GM18502 (cell line): ENCODE measurements around the gene SDK2.

Source experiments
- ATAC-seq: cut with Tn5 transposase; IDR thresholded peaks from one replicate; pipeline ENCODE4 v1.9.1; 2021; ENCODE audit warnings: mild to moderate bottlenecking; ENCODE audit not compliant: unreplicated experiment, poor library complexity

SDK2 gene

DNA sequence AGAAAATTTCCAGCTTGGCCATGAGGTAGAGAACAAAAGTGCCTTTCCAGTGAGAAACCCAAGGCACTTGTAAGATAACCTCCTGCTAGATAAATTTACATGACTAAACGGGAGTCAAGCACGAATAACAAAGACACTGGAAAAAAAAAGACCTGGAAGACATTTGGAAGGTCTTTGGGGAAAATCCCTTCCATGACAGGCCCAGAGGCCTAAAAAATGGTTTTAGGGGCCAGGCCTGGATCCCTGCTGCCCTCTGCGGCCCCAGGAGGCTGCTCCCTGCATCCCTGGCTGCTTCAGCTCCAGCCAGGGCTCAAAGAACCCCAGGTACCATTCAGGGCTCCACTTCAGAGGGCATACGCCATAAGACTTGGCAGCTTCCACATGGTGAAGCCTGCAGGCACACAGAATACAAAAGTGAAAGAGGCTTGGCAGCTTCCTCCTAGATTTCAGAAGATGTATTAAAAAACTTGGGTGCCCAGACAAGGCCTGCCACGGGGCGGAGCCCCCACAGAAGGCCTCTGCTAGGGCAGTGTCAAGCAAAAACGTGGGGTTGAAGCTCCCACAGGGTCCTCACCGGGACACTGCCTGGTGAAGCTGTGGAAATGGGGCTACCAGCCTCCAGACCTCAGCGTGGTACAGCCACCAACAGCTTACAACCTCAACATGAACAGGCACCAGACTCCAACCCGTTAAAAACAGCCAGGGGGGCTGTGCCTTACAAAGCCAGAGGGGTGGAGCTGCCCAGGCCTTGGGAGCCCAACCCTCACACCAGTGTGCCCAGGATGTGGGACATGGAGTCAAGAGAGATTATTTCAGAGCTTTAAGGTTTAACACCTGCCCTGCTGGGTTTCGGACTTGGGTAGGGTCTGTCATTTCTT lies 77.1 kb downstream of the SDK2 start:
- no peak for ATAC-seq

- ATAC-seq: no peak
Observed at GRCh38 chr17:73564843-73565242, 79.4 kb downstream of the SDK2 start.

DNA sequence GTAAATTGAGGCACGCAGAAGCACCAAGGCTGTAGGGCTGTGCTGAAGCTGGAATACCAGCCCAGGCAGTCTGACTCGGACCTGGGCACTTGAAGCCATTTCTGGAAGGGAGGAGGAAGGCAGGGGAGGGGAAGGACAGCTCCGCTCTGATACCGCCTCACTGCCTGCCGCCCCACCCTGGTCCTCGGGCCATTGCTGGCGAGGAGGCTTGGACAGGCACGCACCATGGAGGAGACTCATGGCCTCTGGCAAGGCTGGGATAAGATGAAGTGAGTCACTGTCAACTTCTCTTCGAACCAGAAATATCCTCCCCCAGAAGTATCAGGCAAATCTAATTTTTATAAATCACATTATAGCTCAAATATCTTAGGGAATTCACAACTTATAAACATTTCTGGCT lies 81.3 kb downstream of the SDK2 start:
- ATAC-seq: no peak

GRCh38 chr17:73561111-73561510 lies 83.1 kb downstream of the SDK2 start:
- no peak for ATAC-seq

DNA sequence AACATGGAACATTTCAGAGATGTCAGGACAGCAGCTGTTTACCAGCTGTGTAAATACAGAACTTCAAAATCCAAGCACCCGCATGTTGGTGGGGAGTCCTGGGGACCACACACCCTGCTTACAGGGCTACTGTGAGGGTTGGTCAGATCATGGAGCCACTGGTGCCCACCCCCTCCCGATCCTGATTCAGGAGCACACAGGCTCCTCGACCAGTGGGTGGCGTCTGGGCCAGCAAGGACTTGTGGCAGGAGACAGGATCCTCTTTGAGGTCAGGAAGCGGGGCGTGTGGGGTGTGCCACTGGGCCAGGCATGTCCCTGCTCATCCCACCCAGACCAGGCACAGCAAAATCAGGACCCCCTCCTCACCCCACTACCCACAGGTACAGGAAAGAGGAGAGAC lies 83.6 kb downstream of the SDK2 start:
- ATAC-seq: no peak

DNA sequence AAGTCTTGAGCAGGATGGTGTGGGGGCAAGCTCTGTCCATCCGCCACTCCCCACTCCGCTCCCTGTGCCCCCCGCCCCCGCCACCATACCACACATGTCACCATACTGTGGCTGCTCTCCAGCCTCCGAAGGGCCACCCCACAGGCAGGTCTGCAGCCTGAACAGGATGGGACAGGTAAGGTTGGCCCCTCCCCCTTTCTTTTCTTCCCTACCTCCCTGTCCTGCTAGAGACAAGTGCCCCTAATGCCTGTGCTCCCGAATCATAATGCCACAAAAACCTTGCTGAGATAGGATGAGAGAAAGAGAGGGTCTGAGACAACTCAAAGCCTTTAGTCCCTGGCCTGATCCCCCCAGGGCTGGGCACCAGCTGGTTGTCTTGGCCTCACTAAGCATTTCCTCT lies 84.7 kb downstream of the SDK2 start:
- no peak for ATAC-seq

DNA sequence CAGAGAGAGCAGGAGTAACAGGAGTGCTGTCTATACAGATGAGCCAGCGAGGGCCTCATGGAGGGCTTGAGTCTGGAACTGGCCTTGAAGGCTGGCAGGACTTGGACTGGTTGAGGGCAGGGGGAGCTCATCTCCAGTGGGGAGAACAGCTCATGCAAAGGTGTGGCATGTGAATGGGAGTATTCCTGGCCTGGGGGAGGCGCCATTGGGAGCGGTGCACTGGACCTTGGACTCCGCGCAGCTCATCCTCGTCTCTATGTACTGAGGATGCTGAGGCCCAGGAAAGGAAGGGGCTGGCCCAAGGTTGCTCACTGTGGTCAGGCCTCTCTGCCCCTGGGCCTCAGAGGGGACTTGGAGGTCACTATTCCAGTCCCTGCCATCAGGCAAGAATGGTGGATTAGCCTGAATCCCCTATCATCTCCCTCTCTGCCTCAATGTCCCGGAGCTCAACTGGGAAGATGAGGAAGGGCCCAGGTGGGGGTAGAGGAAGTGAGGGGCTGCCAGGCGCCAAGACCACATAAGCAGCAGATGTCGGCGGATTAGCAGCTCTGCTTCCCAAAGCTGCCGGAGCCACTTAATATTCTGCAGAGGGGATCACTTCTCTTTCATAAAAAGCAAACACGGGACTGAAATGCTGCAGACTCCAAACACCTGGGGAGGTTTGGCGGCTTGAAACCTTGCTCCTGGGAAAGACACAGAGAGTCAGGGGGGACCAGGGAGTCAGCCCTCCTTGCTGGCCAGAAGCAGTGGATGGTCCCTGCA lies 88.9 kb downstream of the SDK2 start:
- no peak for ATAC-seq

DNA sequence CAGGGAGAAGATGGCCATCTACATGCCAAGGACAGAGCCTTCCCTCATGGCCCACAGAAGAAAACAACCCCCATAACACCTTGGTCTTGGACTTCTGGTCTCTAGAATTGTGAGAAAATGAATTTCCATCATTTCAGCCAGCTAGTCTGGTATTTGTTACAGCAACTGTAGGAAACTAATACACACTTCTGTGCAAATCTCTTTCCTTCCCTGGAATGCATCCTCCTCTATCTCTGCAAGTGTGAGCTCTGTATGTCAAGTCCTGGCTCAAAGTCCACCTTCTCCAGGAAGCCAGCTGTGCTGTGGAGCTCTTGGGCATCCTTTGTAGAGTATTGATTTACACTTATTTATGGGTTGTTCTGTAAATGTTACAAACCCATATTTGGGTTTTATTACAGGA lies 89.7 kb downstream of the SDK2 start:
- no peak for ATAC-seq

DNA sequence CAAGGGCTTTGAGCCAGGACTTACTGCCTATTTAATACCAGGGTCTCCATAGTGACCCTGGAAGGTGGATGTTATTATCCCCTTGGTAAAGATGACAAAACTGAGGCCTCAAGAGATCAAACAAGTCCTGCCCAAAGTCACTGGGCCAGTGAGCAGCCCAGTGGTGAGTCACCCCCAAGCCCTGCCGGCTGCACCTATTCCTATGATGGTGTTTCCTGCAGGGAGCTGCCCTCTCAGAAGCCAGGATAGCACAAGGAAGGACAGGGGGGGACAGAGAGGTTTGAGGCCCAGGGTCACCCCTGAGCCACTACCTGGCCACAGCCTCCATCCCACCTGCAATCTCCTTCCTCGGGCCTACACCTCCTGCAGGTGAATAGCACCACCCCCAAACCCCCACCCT lies 90.9 kb downstream of the SDK2 start:
- ATAC-seq: no peak

GRCh38 chr17:73552300-73553048 lies 91.8 kb downstream of the SDK2 start:
- no peak for ATAC-seq

DNA sequence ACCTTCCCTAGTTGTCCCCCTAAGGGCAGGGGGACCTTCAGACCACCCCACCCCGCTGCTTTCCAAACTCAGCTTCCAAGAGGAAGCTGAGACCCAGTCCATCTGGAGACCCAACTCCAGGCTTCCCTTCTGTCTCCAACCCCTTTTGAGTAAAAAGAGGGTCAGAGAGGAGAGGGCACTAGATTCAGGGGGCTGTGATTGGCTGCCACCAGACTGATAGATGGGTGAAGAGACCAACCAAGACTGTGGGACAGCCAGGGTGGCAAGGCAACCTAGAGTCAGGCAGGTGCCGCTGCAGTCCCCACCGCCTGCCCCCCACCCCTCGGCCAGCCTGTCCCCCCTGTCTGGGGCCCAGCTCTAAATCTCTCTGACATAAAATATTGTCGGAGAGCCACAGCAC lies 92.5 kb downstream of the SDK2 start:
- ATAC-seq: no peak

DNA sequence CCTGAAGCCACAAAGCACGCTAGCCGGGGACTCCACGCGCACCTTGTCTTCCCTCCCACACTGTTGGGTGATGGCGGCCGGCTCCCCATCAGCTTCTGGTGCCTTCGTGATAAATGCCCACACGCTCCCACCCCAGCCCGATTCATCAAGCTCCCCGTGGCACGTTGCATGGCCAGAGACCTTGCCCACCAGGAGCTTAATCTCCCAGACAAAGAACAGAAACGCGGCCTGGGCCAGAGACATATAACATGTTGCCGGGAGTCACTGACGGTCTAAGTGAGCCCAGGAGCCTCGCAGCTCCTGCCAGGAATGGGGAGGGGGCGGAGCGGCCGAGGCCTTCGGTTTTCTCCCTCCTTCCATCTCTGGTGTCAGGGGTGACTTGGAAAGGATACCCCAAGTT lies 93.1 kb downstream of the SDK2 start:
- ATAC-seq: no peak

- ATAC-seq: no peak
Observed at GRCh38 chr17:73550556-73550955, 93.7 kb downstream of the SDK2 start.

DNA sequence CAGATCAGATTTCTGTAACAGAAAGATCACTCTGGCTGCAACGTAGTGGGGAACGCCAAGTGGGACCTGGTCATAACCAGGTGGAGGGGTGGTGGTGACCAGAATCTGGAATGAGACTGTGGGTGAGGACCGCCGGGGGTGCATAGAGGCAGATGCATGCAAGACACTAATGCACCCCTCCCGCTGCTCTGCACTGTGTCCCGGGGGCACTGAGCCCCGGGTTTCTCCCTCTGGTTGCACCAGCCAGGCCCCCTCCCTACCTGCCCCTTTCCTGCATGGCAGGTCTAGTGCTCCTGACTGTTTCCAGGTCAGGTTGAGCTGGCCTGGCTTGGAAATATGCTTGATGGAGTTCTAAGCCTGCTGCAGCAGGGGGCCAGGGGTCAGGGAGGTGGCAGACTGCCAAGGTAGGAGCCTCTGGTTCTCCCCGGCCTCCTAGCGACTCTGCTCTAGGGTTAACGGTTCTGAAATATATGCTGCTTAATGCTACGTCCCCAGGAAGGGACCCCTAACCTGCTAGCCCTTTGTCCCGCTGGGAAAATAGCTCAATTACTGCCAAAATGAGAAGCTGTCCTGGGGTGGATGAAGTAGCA lies 94.3 kb downstream of the SDK2 start:
- ATAC-seq: no peak

DNA sequence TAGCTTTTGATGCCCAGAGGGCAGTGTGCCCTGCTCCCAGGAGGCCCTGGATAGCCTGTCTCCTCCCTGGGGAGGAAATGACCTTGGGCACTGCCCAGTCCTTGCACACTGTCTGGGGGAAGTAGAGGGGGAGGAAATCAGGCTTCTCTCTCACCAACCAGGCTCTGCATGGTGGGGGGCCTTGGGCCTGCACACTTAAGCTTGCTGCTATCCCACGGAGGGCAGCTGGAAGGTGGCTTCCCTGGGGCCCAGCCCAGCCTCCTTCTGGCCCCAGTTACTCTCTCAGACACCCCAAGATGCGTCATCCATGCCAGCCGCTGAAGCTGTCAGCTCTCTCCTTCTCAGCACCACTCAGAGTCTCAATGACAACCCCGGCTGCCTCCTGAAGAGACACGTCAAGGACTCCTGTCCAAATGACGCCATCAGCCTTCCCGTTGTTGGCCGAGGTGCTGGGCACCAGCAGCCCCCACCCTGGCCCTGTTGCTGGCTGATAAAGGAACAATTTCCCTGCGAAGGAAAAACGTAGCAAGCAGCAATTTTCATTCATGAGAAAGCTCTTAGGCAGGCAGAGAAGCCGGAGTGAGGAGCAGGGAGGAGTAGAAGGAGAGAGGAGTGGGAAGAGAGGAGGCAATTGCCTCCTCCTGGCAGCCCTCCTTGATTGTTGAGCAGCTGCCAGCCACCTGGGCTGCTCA lies 95.5 kb downstream of the SDK2 start:
- ATAC-seq: no peak

GRCh38 chr17:73547790-73548189 lies 96.5 kb downstream of the SDK2 start:
- ATAC-seq: no peak

GRCh38 chr17:73546770-73547536 lies 97.3 kb downstream of the SDK2 start:
- no peak for ATAC-seq

DNA sequence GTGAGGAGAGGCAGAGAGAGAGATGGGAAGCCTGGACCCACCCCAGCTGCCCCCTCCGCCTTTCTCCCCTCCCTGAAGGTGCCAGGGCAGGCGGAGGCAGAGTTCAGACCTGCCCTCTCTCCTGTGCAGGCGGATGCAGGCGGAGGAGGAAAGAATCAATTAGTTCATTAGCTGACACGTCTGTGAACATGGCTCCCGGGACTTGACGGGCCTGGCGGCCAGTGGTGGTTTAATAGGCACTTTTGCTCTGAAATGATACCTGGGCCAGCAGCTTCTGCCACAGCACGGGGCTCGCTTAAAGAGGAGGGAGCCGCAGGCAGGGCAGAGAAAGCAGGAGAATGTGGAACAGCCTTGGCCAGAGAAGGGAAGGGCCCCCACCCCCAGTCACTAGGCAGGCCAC lies 98.1 kb downstream of the SDK2 start:
- no peak for ATAC-seq
